ENCODE results near the gene NCK1.

Gene NCK1

DNA sequence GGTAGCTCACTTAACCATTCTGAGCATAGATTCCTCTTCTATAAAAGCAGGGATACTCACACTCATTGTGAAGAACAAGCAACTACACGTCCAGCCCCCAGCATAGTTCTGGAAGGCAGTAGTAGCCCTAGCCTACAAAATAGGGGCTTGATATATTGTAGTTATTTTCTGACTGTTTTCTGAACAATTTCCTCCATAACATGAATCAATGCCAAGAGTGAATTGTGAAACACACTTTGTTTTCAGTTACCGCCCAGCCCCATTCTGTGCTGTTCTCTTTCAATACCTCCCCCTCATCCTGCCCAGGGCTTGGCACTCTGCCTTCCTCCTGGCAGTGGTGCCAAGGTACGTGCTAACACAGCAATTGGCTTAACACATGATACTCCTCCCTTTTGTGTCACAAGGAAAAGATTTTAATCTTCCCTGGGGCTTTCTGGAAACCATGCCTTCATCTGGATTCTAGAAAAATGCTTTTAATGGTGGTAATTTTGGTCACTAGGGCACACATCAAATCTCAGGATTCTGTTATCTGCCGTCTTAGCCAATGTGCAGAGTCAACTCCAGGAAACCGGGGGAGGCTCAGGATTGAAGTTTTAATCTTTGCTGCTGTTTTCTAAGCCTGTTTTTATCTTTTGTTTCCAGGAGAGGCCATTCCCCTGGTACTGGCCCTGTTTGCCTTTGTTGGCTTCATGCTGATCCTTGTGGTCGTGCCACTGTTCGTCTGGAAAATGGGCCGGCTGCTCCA lies 132.9 kb downstream of the NCK1 start:
- Histone ChIP-seq H2BK5ac (ENCODE audit: low read length) (no peak overlapping the region), H3K4ac (ENCODE audit: low read depth, low read length) (no peak overlapping the region), H4K8ac (ENCODE audit: low read depth, low read length) (no peak overlapping the region), H3K4me1 (ENCODE audit: control insufficient read depth, low read depth, low read length) (no peaks in the 10 kb centered on the region), H3K4me3 (ENCODE audit: low read length) (no peak overlapping the region), H3K56ac (ENCODE audit: low read length) (no peak overlapping the region), H3K18ac (ENCODE audit: low read length) (no peak overlapping the region), H3K27ac (ENCODE audit: low read depth, low read length) (no peak overlapping the region), H2AK5ac (ENCODE audit: low read length) (no peak overlapping the region), H4K5ac (ENCODE audit: low read length) (no peak overlapping the region), H3K79me1 (ENCODE audit: low read length) (no peaks in the 10 kb centered on the region), H3K27me3 (ENCODE audit: insufficient read depth, low read length, poor library complexity) (no peaks in the 10 kb centered on the region), H3K79me2 (ENCODE audit: control insufficient read depth, insufficient read depth, low read length) (no peaks in the 10 kb centered on the region), H2BK15ac (replicated peaks; ENCODE audit: low read depth) (no peak overlapping the region), H3K23ac (ENCODE audit: low read length) (no peak overlapping the region), H2BK120ac (ENCODE audit: low read depth, low read length) (no peak overlapping the region), H3K4me2 (ENCODE audit: low read length) (no peak overlapping the region), H3K9ac (ENCODE audit: low read length) (no peak overlapping the region), H3K36me3 (ENCODE audit: control insufficient read depth, insufficient read depth, low read length) (no peaks in the 10 kb centered on the region)
- no CpG with 5 or more reads among the region's 8 CpGs for WGBS (ENCODE audit: extremely low coverage, insufficient coverage, low lambda C conversion rate)
- no peak for DNase-seq

DNA sequence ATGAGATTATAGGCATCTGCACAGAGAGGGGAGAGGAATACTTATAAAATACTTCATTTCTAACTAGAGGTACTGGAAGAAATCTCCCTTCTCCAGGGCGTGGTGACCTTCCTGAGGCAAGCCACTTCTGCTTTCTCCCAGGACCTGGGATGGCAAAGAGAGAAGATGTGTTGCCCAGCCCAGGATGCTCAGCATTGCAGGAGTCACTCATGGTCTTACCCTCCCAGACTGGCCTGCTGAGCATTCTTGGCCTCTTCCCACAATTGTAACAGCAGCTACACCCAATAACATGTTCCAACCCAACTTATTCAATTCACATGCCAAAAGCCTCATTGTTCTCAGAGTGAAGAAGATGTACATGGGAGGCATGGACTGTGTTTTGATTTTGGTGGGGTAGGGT lies 133.6 kb downstream of the NCK1 start:
- H3K27ac ChIP-seq (ENCODE audit: low read depth, low read length), result no peak overlapping the region
- no peaks in the 10 kb centered on the region for H3K27me3 ChIP-seq (ENCODE audit: insufficient read depth, low read length, poor library complexity)
- no peak overlapping the region for H3K4me3 ChIP-seq (ENCODE audit: low read length)
- WGBS (ENCODE audit: extremely low coverage, insufficient coverage, low lambda C conversion rate), result no CpG with 5 or more reads among the region's 1 CpG
- no peak overlapping the region for H2BK15ac ChIP-seq (replicated peaks; ENCODE audit: low read depth)
- no peak overlapping the region for H3K4ac ChIP-seq (ENCODE audit: low read depth, low read length)
- no peak overlapping the region for H3K56ac ChIP-seq (ENCODE audit: low read length)
- no peak overlapping the region for H2AK5ac ChIP-seq (ENCODE audit: low read length)
- H3K79me2 ChIP-seq (ENCODE audit: control insufficient read depth, insufficient read depth, low read length), result no peaks in the 10 kb centered on the region
- no peak overlapping the region for H4K8ac ChIP-seq (ENCODE audit: low read depth, low read length)
- no peak overlapping the region for H3K18ac ChIP-seq (ENCODE audit: low read length)
- H2BK5ac ChIP-seq (ENCODE audit: low read length), result no peak overlapping the region
- no peak overlapping the region for H3K23ac ChIP-seq (ENCODE audit: low read length)
- no peaks in the 10 kb centered on the region for H3K4me1 ChIP-seq (ENCODE audit: control insufficient read depth, low read depth, low read length)
- no peak overlapping the region for H4K5ac ChIP-seq (ENCODE audit: low read length)
- H3K4me2 ChIP-seq (ENCODE audit: low read length), result no peak overlapping the region
- no peaks in the 10 kb centered on the region for H3K36me3 ChIP-seq (ENCODE audit: control insufficient read depth, insufficient read depth, low read length)
- H2BK120ac ChIP-seq (ENCODE audit: low read depth, low read length), result no peak overlapping the region
- H3K9ac ChIP-seq (ENCODE audit: low read length), result no peak overlapping the region
- no peaks in the 10 kb centered on the region for H3K79me1 ChIP-seq (ENCODE audit: low read length)
- no peak for DNase-seq
